ENCODE results near the gene RWDD3. TPM values are rescaled to one million over a fixed set of nuclear protein-coding genes. Genes with fewer than 3 reads are reported as not detected.

The RWDD3 gene
- total and polyA plus RNA-seq, 2 donors (not counting 1 experiment from before 2014, with no cell fraction given), result 15.3 to 20.5 TPM

- TF ChIP-seq EZH2 (IDR thresholded peaks at IDR 0.05; ENCODE audit: low read length, missing control alignments) (no peak), CTCF (conservative IDR thresholded peaks at IDR 0.05 in 1 of 2, IDR thresholded peaks at IDR 0.05 in 1 of 2; ENCODE audit: low read depth in 1 of 2, low read length in 2 of 2) (no peak)
- DNase-seq (ENCODE audit: low read depth in 2 of 2), result no peak
- Histone ChIP-seq H3K27me3 (ENCODE audit: control insufficient read depth, insufficient read depth, low read length) (no peaks in the 10 kb centered on the region), H3K36me3 (ENCODE audit: control insufficient read depth, insufficient read depth, low read length) (peaks cover 2% of the 10 kb centered on the region), H3K4me3 (replicated peaks in 1 of 4; ENCODE audit: control extremely low read depth in 1 of 4, insufficient read depth in 1 of 4, low read depth in 3 of 4, low read length in 4 of 4) (no peak overlapping the region), H3K79me2 (ENCODE audit: control insufficient read depth, insufficient read depth, low read length) (peaks cover 4% of the 10 kb centered on the region), H4K20me1 (ENCODE audit: control insufficient read depth, extremely low read depth, insufficient read depth, low read length) (no peaks in the 10 kb centered on the region), H3K9ac (ENCODE audit: insufficient read depth, low read length) (no peak overlapping the region), H3K27ac (ENCODE audit: insufficient read depth, low read length) (no peak overlapping the region), H3K9me3 (ENCODE audit: control insufficient read depth, insufficient read depth, low read depth, low read length) (no peaks in the 10 kb centered on the region), H3K4me2 (ENCODE audit: extremely low read depth, insufficient read depth, low read length) (no peak overlapping the region), H2AFZ (ENCODE audit: low read length) (no peak overlapping the region), H3K4me1 (ENCODE audit: control insufficient read depth, extremely low read depth, insufficient read depth, low read length) (no peaks in the 10 kb centered on the region)
Measured at GRCh38 chr1:95245029-95245428, 11.0 kb downstream of the RWDD3 start.

GRCh38 chr1:95246511-95246910, 12.5 kb downstream of the RWDD3 start:
- Histone ChIP-seq H3K9ac (ENCODE audit: insufficient read depth, low read length) (no peak overlapping the region), H3K27ac (ENCODE audit: insufficient read depth, low read length) (no peak overlapping the region), H3K9me3 (ENCODE audit: control insufficient read depth, insufficient read depth, low read depth, low read length) (no peaks in the 10 kb centered on the region), H3K27me3 (ENCODE audit: control insufficient read depth, insufficient read depth, low read length) (no peaks in the 10 kb centered on the region), H3K4me1 (ENCODE audit: control insufficient read depth, extremely low read depth, insufficient read depth, low read length) (no peaks in the 10 kb centered on the region), H3K4me2 (ENCODE audit: extremely low read depth, insufficient read depth, low read length) (no peak overlapping the region), H4K20me1 (ENCODE audit: control insufficient read depth, extremely low read depth, insufficient read depth, low read length) (no peaks in the 10 kb centered on the region), H3K79me2 (ENCODE audit: control insufficient read depth, insufficient read depth, low read length) (no peaks in the 10 kb centered on the region), H3K36me3 (ENCODE audit: control insufficient read depth, insufficient read depth, low read length) (no peaks in the 10 kb centered on the region), H2AFZ (ENCODE audit: low read length) (no peak overlapping the region), H3K4me3 (replicated peaks in 1 of 4; ENCODE audit: control extremely low read depth in 1 of 4, insufficient read depth in 1 of 4, low read depth in 3 of 4, low read length in 4 of 4) (no peak overlapping the region)
- no peak for TF ChIP-seq CTCF (conservative IDR thresholded peaks at IDR 0.05 in 1 of 2, IDR thresholded peaks at IDR 0.05 in 1 of 2; ENCODE audit: low read depth in 1 of 2, low read length in 2 of 2)
- TF ChIP-seq EZH2 (IDR thresholded peaks at IDR 0.05; ENCODE audit: low read length, missing control alignments), result no peak
- no peak for DNase-seq (ENCODE audit: low read depth in 2 of 2)

- no peaks in the 10 kb centered on the region for H3K36me3 ChIP-seq (ENCODE audit: control insufficient read depth, insufficient read depth, low read length)
- DNase-seq (ENCODE audit: low read depth in 2 of 2), result no peak
- no peak for TF ChIP-seq EZH2 (IDR thresholded peaks at IDR 0.05; ENCODE audit: low read length, missing control alignments)
- no peak for TF ChIP-seq CTCF (conservative IDR thresholded peaks at IDR 0.05 in 1 of 2, IDR thresholded peaks at IDR 0.05 in 1 of 2; ENCODE audit: low read depth in 1 of 2, low read length in 2 of 2)
Measured at GRCh38 chr1:95247607-95248006, 13.6 kb downstream of the RWDD3 start.

More at GRCh38 chr1:95247607-95248006, 13.6 kb downstream of the RWDD3 start:
- H3K4me1 ChIP-seq (ENCODE audit: control insufficient read depth, extremely low read depth, insufficient read depth, low read length), result no peaks in the 10 kb centered on the region
- no peak overlapping the region for H3K4me2 ChIP-seq (ENCODE audit: extremely low read depth, insufficient read depth, low read length)
- H3K27ac ChIP-seq (ENCODE audit: insufficient read depth, low read length), result no peak overlapping the region
- H3K4me3 ChIP-seq (replicated peaks in 1 of 4; ENCODE audit: control extremely low read depth in 1 of 4, insufficient read depth in 1 of 4, low read depth in 3 of 4, low read length in 4 of 4), result no peak overlapping the region
- no peaks in the 10 kb centered on the region for H3K79me2 ChIP-seq (ENCODE audit: control insufficient read depth, insufficient read depth, low read length)
- no peak overlapping the region for H2AFZ ChIP-seq (ENCODE audit: low read length)
- H4K20me1 ChIP-seq (ENCODE audit: control insufficient read depth, extremely low read depth, insufficient read depth, low read length), result no peaks in the 10 kb centered on the region
- H3K9ac ChIP-seq (ENCODE audit: insufficient read depth, low read length), result no peak overlapping the region
- H3K27me3 ChIP-seq (ENCODE audit: control insufficient read depth, insufficient read depth, low read length), result no peaks in the 10 kb centered on the region
- no peaks in the 10 kb centered on the region for H3K9me3 ChIP-seq (ENCODE audit: control insufficient read depth, insufficient read depth, low read depth, low read length)
